ENCODE results near the gene ZNF33A. TPM values are rescaled to one million over a fixed set of nuclear protein-coding genes. Genes with fewer than 3 reads are reported as not detected.
"Not testable (repeated sequence)": the region's sequence is repeated elsewhere in the genome, so short reads cannot be mapped to it uniquely, and the experiment has no call there.

The ZNF33A gene
- total RNA-seq, 1 donor: 26.1 TPM

DNA sequence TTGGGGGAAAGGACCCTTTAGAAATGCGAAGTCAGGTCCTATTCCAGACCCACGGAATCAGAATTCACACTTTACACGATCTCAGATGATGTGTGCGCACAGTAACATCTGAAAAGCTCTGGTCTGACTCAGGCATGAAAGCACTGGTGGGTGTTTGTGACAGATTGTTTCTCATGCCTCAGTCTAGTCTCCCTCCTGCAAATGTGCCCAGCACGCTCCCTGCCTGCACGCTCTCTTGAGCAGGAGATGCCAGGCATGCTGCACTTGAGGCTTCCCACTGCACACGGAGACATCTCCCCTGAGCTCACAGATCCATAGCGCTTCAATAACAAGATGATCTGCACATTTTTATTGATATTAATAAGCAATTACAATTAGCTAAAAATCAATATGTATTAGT, 60.0 kb downstream of the ZNF33A start:
- H3K4me2 ChIP-seq (ENCODE audit: insufficient read depth, low read length): no peak overlapping the region

DNA sequence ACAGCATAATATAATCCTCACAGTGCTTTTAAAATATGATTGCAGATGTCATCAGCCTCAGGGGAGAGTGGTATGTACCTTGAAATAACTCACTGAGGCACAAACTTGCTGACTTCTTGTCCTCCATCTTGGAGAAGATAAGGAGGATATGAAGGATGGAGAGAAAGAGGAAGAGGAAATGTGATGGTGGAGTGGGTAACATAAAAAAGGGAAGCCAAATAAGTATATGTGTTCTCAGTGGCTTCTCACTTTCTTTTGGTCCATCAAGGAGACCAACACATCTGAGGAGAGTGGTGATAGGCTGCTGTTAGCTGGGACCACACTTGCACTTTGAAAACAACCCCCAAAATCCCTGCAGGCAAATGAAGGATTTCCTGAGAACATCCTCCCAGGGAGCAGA, 62.1 kb downstream of the ZNF33A start:
- Histone ChIP-seq H3K79me2 (ENCODE audit: insufficient read depth, low read length) (no peaks in the 10 kb centered on the region), H3K27me3 (ENCODE audit: insufficient read depth, low read length) (no peaks in the 10 kb centered on the region), H3K9me3 (ENCODE audit: low read depth, low read length) (no peaks in the 10 kb centered on the region), H3K4me1 (ENCODE audit: insufficient read depth, low read length) (peaks cover 5% of the 10 kb centered on the region), H3K4me2 (ENCODE audit: insufficient read depth, low read length) (no peak overlapping the region), H2AFZ (ENCODE audit: low read length) (no peak overlapping the region), H3K27ac (ENCODE audit: low read depth, low read length) (no peak overlapping the region), H3K4me3 (ENCODE audit: insufficient read depth, low read length) (no peak overlapping the region), H4K20me1 (ENCODE audit: insufficient read depth, low read length) (no peaks in the 10 kb centered on the region), H3K36me3 (ENCODE audit: insufficient read depth, low read length) (no peaks in the 10 kb centered on the region)
- DNase-seq (ENCODE audit: insufficient read length, low spot score, missing footprints): no peak
- TF ChIP-seq, protein P1, sequence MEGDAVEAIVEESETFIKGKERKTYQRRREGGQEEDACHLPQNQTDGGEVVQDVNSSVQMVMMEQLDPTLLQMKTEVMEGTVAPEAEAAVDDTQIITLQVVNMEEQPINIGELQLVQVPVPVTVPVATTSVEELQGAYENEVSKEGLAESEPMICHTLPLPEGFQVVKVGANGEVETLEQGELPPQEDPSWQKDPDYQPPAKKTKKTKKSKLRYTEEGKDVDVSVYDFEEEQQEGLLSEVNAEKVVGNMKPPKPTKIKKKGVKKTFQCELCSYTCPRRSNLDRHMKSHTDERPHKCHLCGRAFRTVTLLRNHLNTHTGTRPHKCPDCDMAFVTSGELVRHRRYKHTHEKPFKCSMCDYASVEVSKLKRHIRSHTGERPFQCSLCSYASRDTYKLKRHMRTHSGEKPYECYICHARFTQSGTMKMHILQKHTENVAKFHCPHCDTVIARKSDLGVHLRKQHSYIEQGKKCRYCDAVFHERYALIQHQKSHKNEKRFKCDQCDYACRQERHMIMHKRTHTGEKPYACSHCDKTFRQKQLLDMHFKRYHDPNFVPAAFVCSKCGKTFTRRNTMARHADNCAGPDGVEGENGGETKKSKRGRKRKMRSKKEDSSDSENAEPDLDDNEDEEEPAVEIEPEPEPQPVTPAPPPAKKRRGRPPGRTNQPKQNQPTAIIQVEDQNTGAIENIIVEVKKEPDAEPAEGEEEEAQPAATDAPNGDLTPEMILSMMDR (IDR thresholded peaks at IDR 0.05; ENCODE audit: extremely low read depth, low read depth, low read length): no peak

More for the DNA sequence above, 60.0 kb downstream of the ZNF33A start:
- Histone ChIP-seq H4K20me1 (ENCODE audit: insufficient read depth, low read length) (no peaks in the 10 kb centered on the region), H2AFZ (ENCODE audit: low read length) (no peak overlapping the region), H3K27me3 (ENCODE audit: insufficient read depth, low read length) (no peaks in the 10 kb centered on the region), H3K4me1 (ENCODE audit: insufficient read depth, low read length) (peaks cover 5% of the 10 kb centered on the region), H3K36me3 (ENCODE audit: insufficient read depth, low read length) (no peaks in the 10 kb centered on the region), H3K9me3 (ENCODE audit: low read depth, low read length) (no peaks in the 10 kb centered on the region), H3K4me3 (ENCODE audit: insufficient read depth, low read length) (no peak overlapping the region), H3K27ac (ENCODE audit: low read depth, low read length) (no peak overlapping the region), H3K79me2 (ENCODE audit: insufficient read depth, low read length) (no peaks in the 10 kb centered on the region)
- DNase-seq (ENCODE audit: insufficient read length, low spot score, missing footprints): no peak
- TF ChIP-seq, protein P1 (IDR thresholded peaks at IDR 0.05; ENCODE audit: extremely low read depth, low read depth, low read length): no peak

DNA sequence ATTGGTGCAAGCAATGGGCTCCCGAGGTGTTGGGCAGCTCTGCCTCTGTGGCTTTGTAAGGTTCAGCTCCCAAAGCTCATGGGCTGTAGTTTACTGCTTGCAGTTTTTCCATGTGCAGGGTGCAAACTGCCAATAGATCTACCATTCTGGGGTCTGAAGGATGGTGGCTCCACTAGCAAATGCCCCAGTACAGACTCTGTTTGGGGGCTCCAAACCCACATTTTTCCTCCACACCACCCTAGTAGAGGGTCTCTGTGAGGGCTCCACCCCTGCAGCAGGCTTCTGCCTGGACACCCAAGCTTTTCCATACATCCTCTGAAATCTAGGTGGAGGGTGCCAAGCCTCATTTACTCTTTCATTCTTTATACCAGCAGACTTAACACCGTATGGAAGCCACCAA, 66.2 kb downstream of the ZNF33A start:
- Histone ChIP-seq H3K79me2 (ENCODE audit: insufficient read depth, low read length) (no peaks in the 10 kb centered on the region), H3K36me3 (ENCODE audit: insufficient read depth, low read length) (no peaks in the 10 kb centered on the region), H2AFZ (ENCODE audit: low read length) (no peak overlapping the region), H3K27ac (ENCODE audit: low read depth, low read length) (no peak overlapping the region), H3K4me1 (ENCODE audit: insufficient read depth, low read length) (no peaks in the 10 kb centered on the region), H3K4me3 (ENCODE audit: insufficient read depth, low read length) (no peak overlapping the region), H3K27me3 (ENCODE audit: insufficient read depth, low read length) (no peaks in the 10 kb centered on the region), H3K4me2 (ENCODE audit: insufficient read depth, low read length) (no peak overlapping the region), H3K9me3 (ENCODE audit: low read depth, low read length) (no peaks in the 10 kb centered on the region), H4K20me1 (ENCODE audit: insufficient read depth, low read length) (no peaks in the 10 kb centered on the region)
- no peak for DNase-seq (ENCODE audit: insufficient read length, low spot score, missing footprints)
- TF ChIP-seq, protein P1 (IDR thresholded peaks at IDR 0.05; ENCODE audit: extremely low read depth, low read depth, low read length): no peak

DNA sequence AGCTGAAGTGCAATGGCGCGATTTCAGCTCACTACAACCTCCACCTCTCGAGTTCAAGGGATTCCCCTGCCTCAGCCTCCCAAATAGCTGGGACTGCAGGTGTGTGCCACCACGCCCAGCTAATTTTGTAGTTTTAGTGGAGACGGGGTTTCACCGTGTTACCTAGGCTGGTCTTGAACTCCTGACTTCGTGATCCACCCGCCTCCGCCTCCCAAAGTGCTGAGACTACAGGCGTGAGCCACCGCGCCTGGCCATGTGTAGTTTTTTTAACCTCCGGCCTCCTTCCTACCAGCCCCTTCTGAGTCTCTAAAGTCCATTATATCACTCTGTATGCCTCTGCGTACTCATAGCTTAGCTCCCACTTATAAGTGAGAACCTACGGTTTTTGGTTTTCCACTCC, 82.8 kb downstream of the ZNF33A start:
- peak overlapping the region; percentile 90 for H3K4me3 ChIP-seq (ENCODE audit: insufficient read depth, low read length)
- H3K4me2 ChIP-seq (ENCODE audit: insufficient read depth, low read length): peak overlapping the region; percentile 81
- DNase-seq (ENCODE audit: insufficient read length, low spot score, missing footprints); H3K9me3 ChIP-seq (ENCODE audit: low read depth, low read length); H3K27ac ChIP-seq (ENCODE audit: low read depth, low read length); H3K4me1 ChIP-seq (ENCODE audit: insufficient read depth, low read length); H3K27me3 ChIP-seq (ENCODE audit: insufficient read depth, low read length); H4K20me1 ChIP-seq (ENCODE audit: insufficient read depth, low read length): not testable (repeated sequence)
- H3K79me2 ChIP-seq (ENCODE audit: insufficient read depth, low read length): peaks cover 14% of the 10 kb centered on the region
- peaks cover 16% of the 10 kb centered on the region for H3K36me3 ChIP-seq (ENCODE audit: insufficient read depth, low read length)
- peak overlapping the region; percentile 99 for H2AFZ ChIP-seq (ENCODE audit: low read length)

Data from osteoblast (primary cell).